ENCODE results near the gene ZNF618.

Gene ZNF618

GRCh38 chr9:113940077-113940476 is 64.0 kb downstream of the ZNF618 start:
- DNase-seq = no peak

GRCh38 chr9:113941056-113941455 is 64.9 kb downstream of the ZNF618 start:
- no peak for DNase-seq

- no peak for DNase-seq
Measured at GRCh38 chr9:113941526-113941925, 65.4 kb downstream of the ZNF618 start.

- DNase-seq = no peak
Measured at GRCh38 chr9:113943112-113944009, 67.3 kb downstream of the ZNF618 start.

- DNase-seq = no peak
Measured at GRCh38 chr9:113945784-113946183, 69.7 kb downstream of the ZNF618 start.

GRCh38 chr9:113946496-113947115 is 70.5 kb downstream of the ZNF618 start:
- DNase-seq = no peak

- DNase-seq = no peak
Measured at GRCh38 chr9:113947941-113948340, 71.8 kb downstream of the ZNF618 start.

GRCh38 chr9:113948891-113949570 is 72.9 kb downstream of the ZNF618 start:
- DNase-seq = no peak

- DNase-seq = no peak
Measured at GRCh38 chr9:113949571-113950078, 73.5 kb downstream of the ZNF618 start.

- DNase-seq = no peak
Measured at GRCh38 chr9:113950195-113951031, 74.3 kb downstream of the ZNF618 start.

- no peak for DNase-seq
Measured at GRCh38 chr9:113951032-113951372, 74.9 kb downstream of the ZNF618 start.

- DNase-seq = no peak
Measured at GRCh38 chr9:113952676-113953075, 76.6 kb downstream of the ZNF618 start.

GRCh38 chr9:113953531-113953930 is 77.4 kb downstream of the ZNF618 start:
- DNase-seq = no peak

- DNase-seq = no peak
Measured at GRCh38 chr9:113954591-113954990, 78.5 kb downstream of the ZNF618 start.

- DNase-seq = no peak
Measured at GRCh38 chr9:113955076-113955752, 79.1 kb downstream of the ZNF618 start.

GRCh38 chr9:113956901-113957300 is 80.8 kb downstream of the ZNF618 start:
- no peak for DNase-seq

- no peak for DNase-seq
Measured at GRCh38 chr9:113957351-113957750, 81.2 kb downstream of the ZNF618 start.

- DNase-seq = no peak
Measured at GRCh38 chr9:113957821-113958341, 81.8 kb downstream of the ZNF618 start.

GRCh38 chr9:113958556-113958955 is 82.4 kb downstream of the ZNF618 start:
- no peak for DNase-seq

- no peak for DNase-seq
Measured at GRCh38 chr9:113960768-113961167, 84.7 kb downstream of the ZNF618 start.

GRCh38 chr9:113962396-113962795 is 86.3 kb downstream of the ZNF618 start:
- no peak for DNase-seq

Measured in activated T-cell treated with anti-CD3 and anti-CD28 coated beads, Interleukin-2, amount 50 U/mL, for 48 hours (primary cell).